ENCODE results near the gene ABHD17B.

GRCh38 chr9:71879644-71880174 is 31.3 kb downstream of the ABHD17B start:
- TF ChIP-seq CTCF (IDR thresholded peaks at IDR 0.05) (no peak), POLR2A (IDR thresholded peaks at IDR 0.05) (no peak)

Measured in right lobe of liver (tissue), 4 donors.